DND-41 (cell line): ENCODE data around the gene RHOT2.

Source experiments
- CTCF ChIP-seq: IDR thresholded peaks from 2 replicates; pipeline ENCODE4 v1.5.1; 2012; ENCODE audit warnings: borderline replicate concordance, low read length, moderate library complexity, mild to moderate bottlenecking; ENCODE audit not compliant: poor library complexity, severe bottlenecking; ENCODE audit errors: extremely low read depth
- EZH2 ChIP-seq: IDR thresholded peaks from 3 replicates; pipeline ENCODE4 v1.6.1; 2012; ENCODE audit warnings: borderline replicate concordance, low read depth, mild to moderate bottlenecking, moderate library complexity, low read length, inconsistent platforms; ENCODE audit not compliant: severe bottlenecking

GRCh38 chr16:666572-666971 lies 1.4 kb upstream of the RHOT2 start:
- TF ChIP-seq CTCF (no peak), EZH2 (no peak)
